HepG2 (cell line): ENCODE results near the gene GSDMA. TPM values are rescaled to one million over a fixed set of nuclear protein-coding genes. Genes with fewer than 3 reads are reported as not detected.

ENCODE experiments used
- AKNA ChIP-seq: sonication (generic); formaldehyde crosslinking; IDR thresholded peaks from 2 replicates; pipeline ENCODE4 v1.4.0; 2020; ENCODE audit warnings: missing genetic modification reagents, borderline replicate concordance
- CEBPB ChIP-seq: IDR thresholded peaks from 2 replicates; pipeline ENCODE4 v1.6.1; 2011; ENCODE audit warnings: low read depth, low read length, improper control_type of control experiment, borderline replicate concordance
- CHCHD3 ChIP-seq: sonication (generic); formaldehyde crosslinking; IDR thresholded peaks from 2 replicates; pipeline ENCODE4 v1.8.0; 2022; ENCODE audit warnings: mild to moderate bottlenecking, missing genetic modification reagents, moderate library complexity
- FOXJ3 ChIP-seq: sonication (generic); formaldehyde crosslinking; IDR thresholded peaks from 2 replicates; pipeline ENCODE4 v1.4.0; 2020; ENCODE audit warnings: missing genetic modification reagents, mild to moderate bottlenecking, borderline replicate concordance
- JUNB ChIP-seq: sonication (generic); formaldehyde crosslinking; IDR thresholded peaks from 2 replicates; pipeline ENCODE4 v1.8.0; 2022; ENCODE audit warnings: missing genetic modification reagents, mild to moderate bottlenecking, borderline replicate concordance
- MTF1 ChIP-seq: sonication (generic); formaldehyde crosslinking; IDR thresholded peaks from 2 replicates; pipeline ENCODE4 v1.5.0; 2020; ENCODE audit warnings: missing genetic modification reagents
- NCOR1 ChIP-seq: fragments of 200-600 bp; sonication (generic); IDR thresholded peaks from 2 replicates; pipeline ENCODE4 v1.7.0; 2017; ENCODE audit warnings: antibody characterized with exemption, low read length, borderline replicate concordance
- PHF20 ChIP-seq: sonication (generic); formaldehyde crosslinking; IDR thresholded peaks from 2 replicates; pipeline ENCODE4 v1.5.0; 2020; ENCODE audit warnings: mild to moderate bottlenecking, missing genetic modification reagents
- PLRG1 ChIP-seq: fragments of 450-650 bp; conservative IDR thresholded peaks from 2 replicates; pipeline ENCODE4 v1.6.1; 2016
- RARG ChIP-seq: sonication (generic); formaldehyde crosslinking; IDR thresholded peaks from 2 replicates; pipeline ENCODE4 v1.4.0; 2020; ENCODE audit warnings: low read depth, mild to moderate bottlenecking, missing genetic modification reagents
- SNAPC5 ChIP-seq: sonication (generic); formaldehyde crosslinking; IDR thresholded peaks from 2 replicates; pipeline ENCODE4 v1.8.1; 2023; ENCODE audit warnings: mild to moderate bottlenecking, missing genetic modification reagents, borderline replicate concordance
- SRF ChIP-seq: IDR thresholded peaks from 2 replicates; pipeline ENCODE4 v1.6.1; 2011; ENCODE audit warnings: mild to moderate bottlenecking, low read depth, low read length, moderate library complexity
- TRAFD1 ChIP-seq: sonication (generic); formaldehyde crosslinking; IDR thresholded peaks from 2 replicates; pipeline ENCODE4 v1.5.1; 2020; ENCODE audit warnings: missing genetic modification reagents, mild to moderate bottlenecking, borderline replicate concordance
- ZBTB34 ChIP-seq: sonication (generic); formaldehyde crosslinking; IDR thresholded peaks from 2 replicates; pipeline ENCODE4 v1.8.0; 2022; ENCODE audit warnings: mild to moderate bottlenecking, missing genetic modification reagents
- ZMYM2 ChIP-seq: sonication (generic); formaldehyde crosslinking; IDR thresholded peaks from 2 replicates; pipeline ENCODE4 v1.8.0; 2022; ENCODE audit warnings: mild to moderate bottlenecking, missing genetic modification reagents
- ZNF24 ChIP-seq: fragments of 450-650 bp; IDR thresholded peaks from 2 replicates; pipeline ENCODE4 v1.6.1; 2017; ENCODE audit warnings: antibody characterized with exemption, mild to moderate bottlenecking
- ZNF264 ChIP-seq: sonication (generic); formaldehyde crosslinking; IDR thresholded peaks from 2 replicates; pipeline ENCODE4 v1.4.0; 2020; ENCODE audit warnings: missing genetic modification reagents
- ZNF446 ChIP-seq: sonication (generic); formaldehyde crosslinking; IDR thresholded peaks from 2 replicates; pipeline ENCODE4 v1.5.0; 2020; ENCODE audit warnings: mild to moderate bottlenecking, missing genetic modification reagents
- ZNF567 ChIP-seq: sonication (generic); formaldehyde crosslinking; IDR thresholded peaks from 2 replicates; pipeline ENCODE4 v1.8.1; 2023; ENCODE audit warnings: mild to moderate bottlenecking, missing genetic modification reagents, borderline replicate concordance
- ZNF572 ChIP-seq: sonication (generic); formaldehyde crosslinking; IDR thresholded peaks from 2 replicates; pipeline ENCODE4 v1.5.1; 2020; ENCODE audit warnings: mild to moderate bottlenecking, missing genetic modification reagents
- ZNF850 ChIP-seq: sonication (generic); formaldehyde crosslinking; conservative IDR thresholded peaks from 2 replicates; pipeline ENCODE4 v1.9.0; 2021; ENCODE audit warnings: mild to moderate bottlenecking, missing genetic modification reagents
- ZNF879 ChIP-seq: sonication (generic); formaldehyde crosslinking; IDR thresholded peaks from 2 replicates; pipeline ENCODE4 v1.8.1; 2023; ENCODE audit warnings: missing genetic modification reagents
- ZSCAN9 ChIP-seq: IDR thresholded peaks from 2 replicates; pipeline ENCODE4 v1.6.1; 2016; ENCODE audit warnings: borderline replicate concordance
- polyA plus RNA-seq, 8 experiments: library from polyadenylated mRNA; depleted of rRNA in 3 of 8; stranded (reverse) in 7 of 8; unstranded in 1 of 8; fragments of >200 nt; fragmentation: Illumina TruSeq in 4 of 8; extraction: Trizol in 4 of 8; gene quantifications; 2 replicates each; pipeline versions ENCODE4 v1.2.1 to v1.2.3, GENCODE V29; 2011 to 2016; ENCODE audit warnings: low read depth in 4 of 8, missing spikeins in 1 of 8, mixed read lengths in 1 of 8; ENCODE audit not compliant: insufficient read depth in 1 of 8
- total RNA-seq, 5 experiments: library from RNA; depleted of rRNA; stranded (reverse); fragments of >200 nt; fragmentation: Illumina TruSeq; extraction: Trizol; gene quantifications; 2 replicates each; pipeline ENCODE4 v1.2.3, GENCODE V29; 2016; ENCODE audit warnings: low read depth in 1 of 5

Gene GSDMA
- total and polyA plus RNA-seq, 2 of the 13 experiments (the other 11 are each of a cell fraction or from before 2014, with no cell fraction given): not detected

GRCh38 chr17:40026816-40027613, 64.2 kb downstream of the GSDMA start (continued):
- TF ChIP-seq AKNA (CRISPR knock-in tag) (no peak), TRAFD1 (no peak), SNAPC5 (no peak), ZNF567 (no peak), ZNF264 (no peak), CHCHD3 (CRISPR knock-in tag) (0 out of 2 replicates have a peak, but pooled peaks have one; percentile 44), CEBPB (no peak), ZMYM2 (CRISPR knock-in tag) (no peak), MTF1 (CRISPR knock-in tag) (no peak), ZNF446 (CRISPR knock-in tag) (no peak), PLRG1 (no peak), ZSCAN9 (CRISPR knock-in tag) (no peak), NCOR1 (no peak), ZNF879 (CRISPR knock-in tag) (no peak), FOXJ3 (CRISPR knock-in tag) (no peak), ZNF24 (no peak), ZNF572 (CRISPR knock-in tag) (peak; percentile 12; the same call in 1 of the 2 replicates), PHF20 (CRISPR knock-in tag) (no peak), RARG (CRISPR knock-in tag) (no peak), SRF (no peak), ZBTB34 (CRISPR knock-in tag) (0 out of 2 replicates have a peak, but pooled peaks have one; percentile 70), ZNF850 (CRISPR knock-in tag) (no peak), JUNB (CRISPR knock-in tag) (no peak)
